HCT116 (cell line): ENCODE data around the gene SLIT1. TPM values are rescaled to one million over a fixed set of nuclear protein-coding genes. Genes with fewer than 3 reads are reported as not detected.

ENCODE experiments used
- ATAC-seq: fragments of 200-7000 bp; cut with Tn5 transposase; 2 replicates; pipeline ENCODE4 v1.9.1; 2020; ENCODE audit warnings: mild to moderate bottlenecking, moderate library complexity
- BruUV-seq: library from RNA; stranded (reverse); fragments of 400-500 nt; replicated peaks from 2 replicates; lab custom pipeline; 2021; lab: Mats Ljungman, UMichigan
- CTCF ChIA-PET: fragments of 300-600 bp; sonication (Branson Sonifier 250); formaldehyde crosslinking; loops from one replicate; lab custom pipeline; 2021; ENCODE audit warnings: antibody characterized with exemption; lab: Charles Lee
- POLR2A ChIA-PET: fragments of 300-600, 350-600 bp; sonication (Branson Sonifier 250); formaldehyde crosslinking; loops from one replicate; lab custom pipeline; 2021; ENCODE audit warnings: antibody characterized with exemption; lab: Charles Lee
- RAD21 ChIA-PET, 2 experiments: fragments of 300-600 bp; sonication (Branson Sonifier 250); formaldehyde crosslinking; loops; one replicate each; lab custom pipeline; 2023; ENCODE audit warnings: low total read pairs in 2 of 2; ENCODE audit not compliant: uncharacterized antibody in 2 of 2, unreplicated experiment in 2 of 2, low non-redundant PET in 1 of 2; lab: Charles Lee
- DNase-seq: peaks from one replicate; pipeline ENCODE4 v3.0.0-alpha.2; 2010; ENCODE audit warnings: low read depth, low spot score
- H2AFZ ChIP-seq: fragments of 200-600 bp; shearing (Covaris generic), sonication (generic); 2 replicates; pipeline ENCODE4 v1.6.1; 2017; ENCODE audit warnings: low read depth, mixed run types, mixed read lengths, antibody characterized with exemption, low read length; ENCODE audit not compliant: poor library complexity, severe bottlenecking
- H3K27ac ChIP-seq: 2 replicates; pipeline ENCODE4 v1.5.1; 2012; ENCODE audit warnings: low read depth, low read length
- H3K27me3 ChIP-seq: fragments of 200-600 bp; sonication (generic); 2 replicates; pipeline ENCODE4 v1.6.1; 2016; ENCODE audit warnings: mixed run types, low read length, mixed read lengths; ENCODE audit not compliant: insufficient read depth
- H3K36me3 ChIP-seq, 2 experiments: fragments of 200-500 bp in 1 of 2; fragments of 200-600 bp in 1 of 2; sonication (Bioruptor generic) in 1 of 2; sonication (generic) in 1 of 2; 2 replicates each; pipeline versions ENCODE4 v1.5.1 to v1.6.1; 2014 to 2016; ENCODE audit warnings: low read length in 2 of 2, inconsistent platforms in 1 of 2, mixed read lengths in 1 of 2, mixed run types in 1 of 2; ENCODE audit not compliant: insufficient read depth in 2 of 2, control insufficient read depth in 1 of 2
- H3K4me1 ChIP-seq, 2 experiments: fragments of 200-600 bp in 1 of 2; sonication (generic) in 1 of 2; 2 replicates each; pipeline versions ENCODE4 v1.5.1 to v1.6.1; 2012 to 2017; ENCODE audit warnings: low read length in 2 of 2, inconsistent platforms in 1 of 2, mild to moderate bottlenecking in 1 of 2, mixed read lengths in 1 of 2, mixed run types in 1 of 2, moderate library complexity in 1 of 2; ENCODE audit not compliant: insufficient read depth in 2 of 2, control insufficient read depth in 1 of 2
- H3K4me2 ChIP-seq: fragments of 200-600 bp; sonication (generic); 2 replicates; pipeline ENCODE4 v1.6.1; 2017; ENCODE audit warnings: mixed run types, low read length, mixed read lengths
- H3K4me3 ChIP-seq, 2 experiments: fragments of 200-600 bp in 1 of 2; sonication (generic) in 1 of 2; replicated peaks in 1 of 2; 2 replicates each; pipeline ENCODE4 v1.5.1; 2011 to 2016; ENCODE audit warnings: low read length in 2 of 2, control low read depth in 1 of 2, low read depth in 1 of 2, mild to moderate bottlenecking in 1 of 2, mixed read lengths in 1 of 2, mixed run types in 1 of 2
- H3K79me2 ChIP-seq: fragments of 200-600 bp; sonication (generic); 2 replicates; pipeline ENCODE4 v1.6.1; 2017; ENCODE audit warnings: mild to moderate bottlenecking, mixed run types, low read length, moderate library complexity, mixed read lengths; ENCODE audit not compliant: insufficient read depth
- H3K9ac ChIP-seq: fragments of 200-600 bp; sonication (generic); 2 replicates; pipeline ENCODE4 v1.6.1; 2016; ENCODE audit warnings: low read length, mixed read lengths
- H3K9me2 ChIP-seq: fragments of 200-600 bp; sonication (generic), shearing (Covaris generic); 2 replicates; pipeline ENCODE4 v1.6.1; 2017; ENCODE audit warnings: mixed run types, mild to moderate bottlenecking, moderate library complexity; ENCODE audit not compliant: insufficient read depth
- H3K9me3 ChIP-seq, 2 experiments: fragments of 200-500 bp in 1 of 2; fragments of 200-600 bp in 1 of 2; sonication (Bioruptor generic) in 1 of 2; sonication (generic) in 1 of 2; 2 replicates each; pipeline ENCODE4 v1.6.1; 2014 to 2017; ENCODE audit warnings: low read length in 2 of 2, mixed read lengths in 2 of 2, inconsistent platforms in 1 of 2, low read depth in 1 of 2, mild to moderate bottlenecking in 1 of 2, mixed run types in 1 of 2, moderate library complexity in 1 of 2; ENCODE audit not compliant: control insufficient read depth in 1 of 2, insufficient read depth in 1 of 2
- H4K20me1 ChIP-seq: fragments of 200-600 bp; sonication (generic), shearing (Covaris generic); 2 replicates; pipeline ENCODE4 v1.6.1; 2017; ENCODE audit warnings: mixed run types, mild to moderate bottlenecking, moderate library complexity; ENCODE audit not compliant: insufficient read depth
- EZH2phosphoT487 ChIP-seq: fragments of 200-600 bp; IDR thresholded peaks from 2 replicates; pipeline ENCODE4 v1.6.1; 2018; ENCODE audit warnings: antibody characterized with exemption, borderline replicate concordance
- FOSL1 ChIP-seq: IDR thresholded peaks from 2 replicates; pipeline ENCODE4 v1.6.1; 2012; ENCODE audit warnings: low read depth
- JUND ChIP-seq: IDR thresholded peaks from 2 replicates; pipeline ENCODE4 v1.6.1; 2012
- SP1 ChIP-seq: IDR thresholded peaks from 2 replicates; pipeline ENCODE4 v1.6.1; 2012; ENCODE audit warnings: low read depth
- YY1 ChIP-seq: IDR thresholded peaks from 2 replicates; pipeline ENCODE4 v1.6.1; 2011; ENCODE audit warnings: low read length, low read depth, moderate library complexity, mild to moderate bottlenecking; ENCODE audit not compliant: insufficient replicate concordance; ENCODE audit errors: extremely low read depth
- ZBTB33 ChIP-seq: IDR thresholded peaks from 2 replicates; pipeline ENCODE4 v1.6.1; 2011; ENCODE audit warnings: mild to moderate bottlenecking, low read length, moderate library complexity; ENCODE audit not compliant: insufficient replicate concordance; ENCODE audit errors: extremely low read depth
- ZNF274 ChIP-seq: fragments of 200-500 bp; sonication (Bioruptor generic); IDR thresholded peaks from 2 replicates; pipeline ENCODE4 v1.6.1; 2014; ENCODE audit warnings: mild to moderate bottlenecking, low read depth, low read length, inconsistent platforms
- intact Hi-C: fragments of 100-400 bp; cut with micrococcal nuclease; formaldehyde crosslinking; loops from 2 replicates; pipeline ENCODE4 v1.10.0; 2022
- total RNA-seq: library from RNA; stranded (reverse); gene quantifications from one replicate; pipeline ENCODE4 v1.2.1, GENCODE V29; 2021; ENCODE audit not compliant: unreplicated experiment

Gene SLIT1
- total RNA-seq, 1 experiment from 2014 or later = 0.42 TPM

GRCh38 chr10:97153270-97153850 lies 32.4 kb downstream of the SLIT1 start:
- ChIA-PET RAD21 (no interaction called here), CTCF (no interaction called here), POLR2A (no interaction called here)
- TF ChIP-seq EZH2phosphoT487 = no peak
- no peak for TF ChIP-seq FOSL1
- TF ChIP-seq SP1 = no peak
- TF ChIP-seq ZNF274 = no peak
- no peak for TF ChIP-seq JUND
- no peak for TF ChIP-seq ZBTB33
- no peak for TF ChIP-seq YY1
- H3K27ac ChIP-seq = no peak overlapping the region
- no peaks in the 10 kb centered on the region for H3K9me3 ChIP-seq
- no peak overlapping the region for H3K4me3 ChIP-seq
- ATAC-seq = no peak
- H3K9ac ChIP-seq = no peak overlapping the region
- H4K20me1 ChIP-seq = no peaks in the 10 kb centered on the region
- no peaks in the 10 kb centered on the region for H3K79me2 ChIP-seq
- BruUV-seq = no TSS peak
- H3K4me1 ChIP-seq = no peaks in the 10 kb centered on the region
- peaks cover 3% of the 10 kb centered on the region; the same call in 1 of the 2 replicates for H3K9me2 ChIP-seq
- H3K36me3 ChIP-seq = no peaks in the 10 kb centered on the region
- no peak overlapping the region for H2AFZ ChIP-seq
- intact Hi-C loops = no loop called here
- no peak overlapping the region for H3K4me2 ChIP-seq
- DNase-seq = no peak
- peaks cover 2% of the 10 kb centered on the region; the same call in 1 of the 2 replicates for H3K27me3 ChIP-seq
